GM12875 (cell line): ENCODE data around the gene MARCHF9.

Experiments
- H3K4me3 ChIP-seq: one replicate; pipeline ENCODE4 v1.5.1; 2011; ENCODE audit warnings: low read depth, low read length, control low read depth
- CTCF ChIP-seq: IDR thresholded peaks from 2 replicates; pipeline ENCODE4 v1.5.1; 2011; ENCODE audit warnings: low read depth, mild to moderate bottlenecking, control low read depth, inconsistent platforms, low read length, moderate library complexity, borderline replicate concordance; ENCODE audit not compliant: insufficient read depth

The MARCHF9 gene

GRCh38 chr12:57726884-57727757, 27.8 kb upstream of the MARCHF9 start:
- H3K4me3 ChIP-seq = no peak overlapping the region
- TF ChIP-seq CTCF = no peak

GRCh38 chr12:57727758-57728395, 27.0 kb upstream of the MARCHF9 start:
- TF ChIP-seq CTCF = no peak
- H3K4me3 ChIP-seq = no peak overlapping the region

GRCh38 chr12:57729321-57729844, 25.5 kb upstream of the MARCHF9 start:
- H3K4me3 ChIP-seq = no peak overlapping the region
- TF ChIP-seq CTCF = no peak

- TF ChIP-seq CTCF = no peak
- H3K4me3 ChIP-seq = no peak overlapping the region
Observed at GRCh38 chr12:57730336-57731067, 24.4 kb upstream of the MARCHF9 start.

- TF ChIP-seq CTCF = no peak
- H3K4me3 ChIP-seq = no peak overlapping the region
Observed at GRCh38 chr12:57731411-57732080, 23.4 kb upstream of the MARCHF9 start.

GRCh38 chr12:57732270-57732669, 22.6 kb upstream of the MARCHF9 start:
- no peak for TF ChIP-seq CTCF
- no peak overlapping the region for H3K4me3 ChIP-seq
